Endothelial cell of umbilical vein (primary cell): Measurements from ENCODE around the gene ALDH3B2. TPM values are rescaled to one million over a fixed set of nuclear protein-coding genes. Genes with fewer than 3 reads are reported as not detected.

Source experiments
- BruUV-seq: library from RNA; stranded (reverse); fragments of 400-500 nt; replicated peaks from 2 replicates; lab custom pipeline; 2021; lab: Mats Ljungman, UMichigan
- CTCF ChIA-PET: fragments of 300-600, 350-600 bp; sonication (Branson Sonifier 250); formaldehyde crosslinking; loops from one replicate; lab custom pipeline; 2021; ENCODE audit warnings: antibody characterized with exemption, inconsistent platforms; lab: Charles Lee
- POLR2A ChIA-PET: fragments of 300-600, 350-600 bp; sonication (Branson Sonifier 250); formaldehyde crosslinking; loops from one replicate; lab custom pipeline; 2021; ENCODE audit warnings: antibody characterized with exemption, inconsistent platforms; lab: Charles Lee
- DNase-seq: peaks from one replicate; pipeline ENCODE4 v3.0.0-alpha.2; 2011; ENCODE audit warnings: low read depth, low spot score
- FAIRE-seq: peaks from 2 replicates; lab custom pipeline; 2011; peaks lifted over from hg19 to GRCh38; lab: Jason Lieb, UNC
- H2AFZ ChIP-seq: 2 replicates; pipeline ENCODE4 v1.6.0; 2012; ENCODE audit warnings: low read depth, low read length, control low read depth, inconsistent platforms
- H3K27ac ChIP-seq: 2 replicates; pipeline ENCODE4 v1.5.1; 2011; ENCODE audit warnings: low read depth, mild to moderate bottlenecking, control low read depth, low read length, moderate library complexity; ENCODE audit not compliant: insufficient read depth
- H3K27me3 ChIP-seq, 2 experiments: 2 replicates each; pipeline versions ENCODE4 v1.6.0 to v1.6.1; 2011; ENCODE audit warnings: low read length in 2 of 2, mixed read lengths in 1 of 2; ENCODE audit not compliant: control insufficient read depth in 2 of 2, insufficient read depth in 2 of 2
- H3K36me3 ChIP-seq, 2 experiments: 2 replicates in 1 of 2; 3 replicates in 1 of 2; pipeline ENCODE4 v1.5.1; 2011; ENCODE audit warnings: low read length in 2 of 2, mild to moderate bottlenecking in 1 of 2, moderate library complexity in 1 of 2; ENCODE audit not compliant: control insufficient read depth in 2 of 2, insufficient read depth in 2 of 2; ENCODE audit errors: extremely low read depth in 1 of 2
- H3K4me1 ChIP-seq: 3 replicates; pipeline ENCODE4 v1.5.1; 2011; ENCODE audit warnings: mild to moderate bottlenecking, low read length; ENCODE audit not compliant: control insufficient read depth, insufficient read depth; ENCODE audit errors: extremely low read depth
- H3K4me2 ChIP-seq: 2 replicates; pipeline ENCODE4 v1.6.1; 2011; ENCODE audit warnings: low read length, control low read depth, mixed read lengths; ENCODE audit not compliant: insufficient read depth
- H3K4me3 ChIP-seq, 3 experiments: fragments of 200-600 bp in 1 of 3; sonication (generic), shearing (Covaris generic) in 1 of 3; replicated peaks in 1 of 3; 2 replicates each; pipeline ENCODE4 v1.5.1; 2011 to 2016; ENCODE audit warnings: control low read depth in 3 of 3, low read length in 3 of 3, mild to moderate bottlenecking in 2 of 3, inconsistent platforms in 1 of 3, low read depth in 1 of 3, moderate library complexity in 1 of 3; ENCODE audit not compliant: insufficient read depth in 1 of 3
- H3K79me2 ChIP-seq: 2 replicates; pipeline ENCODE4 v1.6.0; 2012; ENCODE audit warnings: low read length, inconsistent platforms; ENCODE audit not compliant: control insufficient read depth, insufficient read depth
- H3K9ac ChIP-seq: replicated peaks from 2 replicates; pipeline ENCODE3; 2011; ENCODE audit warnings: low read length, control low read depth; ENCODE audit not compliant: insufficient read depth; ENCODE audit errors: extremely low read depth
- H3K9me1 ChIP-seq: replicated peaks from 3 replicates; pipeline ENCODE4 v1.6.0; 2011; ENCODE audit warnings: mild to moderate bottlenecking, low read length; ENCODE audit not compliant: control insufficient read depth, insufficient read depth; ENCODE audit errors: extremely low read depth
- H3K9me3 ChIP-seq: replicated peaks from 2 replicates; pipeline ENCODE4 v1.5.1; 2012; ENCODE audit warnings: low read length, inconsistent platforms; ENCODE audit not compliant: control insufficient read depth, insufficient read depth
- H4K20me1 ChIP-seq: replicated peaks from 2 replicates; pipeline ENCODE3; 2011; ENCODE audit warnings: mild to moderate bottlenecking, low read length; ENCODE audit not compliant: control insufficient read depth, insufficient read depth; ENCODE audit errors: extremely low read depth
- CTCF ChIP-seq, 2 donors: IDR thresholded peaks; 1 replicate in 1 of 2; 2 replicates in 1 of 2; pipeline ENCODE4 v1.5.1; 2011; ENCODE audit warnings: low read length in 2 of 2, mild to moderate bottlenecking in 2 of 2, moderate library complexity in 2 of 2, control low read depth in 1 of 2, inconsistent platforms in 1 of 2, low read depth in 1 of 2; ENCODE audit not compliant: insufficient read depth in 1 of 2; ENCODE audit errors: extremely low read depth in 1 of 2
- GATA2 ChIP-seq: IDR thresholded peaks from 2 replicates; pipeline ENCODE4 v1.7.0; 2011; ENCODE audit warnings: low read depth, mild to moderate bottlenecking, moderate library complexity, mixed read lengths, low read length; ENCODE audit not compliant: insufficient read length, insufficient read depth
- MAX ChIP-seq: IDR thresholded peaks from 2 replicates; pipeline ENCODE4 v1.6.1; 2011; ENCODE audit not compliant: insufficient read depth, insufficient read length
- POLR2AphosphoS5 ChIP-seq: IDR thresholded peaks from 2 replicates; pipeline ENCODE4 v1.6.1; 2012; ENCODE audit warnings: low read depth, mild to moderate bottlenecking, control low read depth, low read length, moderate library complexity; ENCODE audit not compliant: insufficient read depth
- dilution Hi-C: fragments of 300-500 bp; cut with MboI; formaldehyde crosslinking; loops from one replicate; pipeline ENCODE4 v1.15.0; 2019; ENCODE audit warnings: low sequenced_read_pairs; ENCODE audit not compliant: extremely low pct_ligation_motif_present
- intact Hi-C: fragments of 100-400 bp; cut with micrococcal nuclease; formaldehyde crosslinking; loops from one replicate; pipeline ENCODE4 v1.10.0; 2022
- polyA plus RNA-seq, 4 experiments: library from polyadenylated mRNA; depleted of rRNA in 3 of 4; stranded (reverse) in 3 of 4; unstranded in 1 of 4; fragments of >200 nt; gene quantifications; 2 replicates each; pipeline versions ENCODE4 v1.2.1 to v1.2.3, GENCODE V29; 2011 to 2012; ENCODE audit warnings: missing spikeins in 1 of 4
- total RNA-seq: library from RNA; stranded (reverse); gene quantifications from 2 replicates; pipeline ENCODE4 v1.2.3, GENCODE V29; 2021

Gene ALDH3B2
- total and polyA plus RNA-seq, 2 donors (not counting 3 experiments of a cell fraction or from before 2014, with no cell fraction given) = not detected

DNA sequence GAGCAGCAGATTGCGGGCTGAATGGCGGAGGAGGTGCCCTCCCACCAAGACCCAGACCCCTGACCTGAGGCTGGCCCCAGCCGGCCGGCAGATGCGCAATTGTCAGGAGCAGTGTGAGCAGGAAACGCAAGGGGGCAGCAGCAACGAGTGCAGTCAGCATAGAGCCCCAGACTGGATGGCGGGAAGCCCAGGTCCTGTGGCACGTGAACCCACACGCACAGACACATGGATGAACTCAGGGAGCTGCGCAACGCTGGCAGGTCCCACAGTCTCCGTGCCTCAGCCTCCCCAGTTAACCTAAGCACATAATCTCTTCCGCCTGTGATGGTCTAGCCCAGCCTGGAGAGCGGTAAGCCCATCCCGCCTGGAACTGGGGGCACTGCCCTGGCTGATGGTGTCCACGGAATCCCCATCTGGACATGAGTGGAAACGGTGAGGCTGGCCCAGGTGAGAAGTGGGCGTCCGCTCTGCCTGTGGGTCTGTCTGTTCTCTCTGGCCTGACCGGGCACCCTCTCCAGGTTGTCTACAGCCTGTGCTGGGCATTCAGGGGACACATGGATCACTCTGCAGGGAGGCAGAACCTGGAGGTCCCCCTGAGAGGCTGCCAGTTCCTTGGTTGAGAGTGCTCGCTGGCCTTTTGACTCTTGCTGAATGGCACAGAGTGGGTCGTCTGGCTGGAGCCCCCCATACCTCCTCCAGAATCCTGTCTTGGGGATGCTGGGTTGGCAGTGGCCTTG, 34.2 kb downstream of the ALDH3B2 start:
- Histone ChIP-seq H4K20me1 (no peaks in the 10 kb centered on the region), H3K4me1 (no peaks in the 10 kb centered on the region), H3K27ac (no peak overlapping the region), H3K27me3 (no peaks in the 10 kb centered on the region), H3K79me2 (no peaks in the 10 kb centered on the region), H2AFZ (no peak overlapping the region), H3K9ac (no peak overlapping the region), H3K36me3 (no peaks in the 10 kb centered on the region), H3K4me2 (no peak overlapping the region), H3K9me1 (no peaks in the 10 kb centered on the region), H3K4me3 (no peak overlapping the region), H3K9me3 (no peaks in the 10 kb centered on the region)
- DNase-seq = peak; percentile 36
- FAIRE-seq = peak; percentile 61
- ChIA-PET POLR2A (interaction anchor here (0.6 kb wide), 1 partner anchor 59 kb away, joined by 3 read pairs; no protein-coding TSS in a partner anchor), CTCF (interaction anchor here (0.7 to 2.9 kb wide), 3 partner anchors 10 to 19 kb away, joined by 4 to 13 read pairs (median 12); partner anchors contain the start of gene NUDT8)
- dilution Hi-C loops (no loop called here), intact Hi-C loops (no loop called here)
- no peak for TF ChIP-seq POLR2AphosphoS5
- no peak for TF ChIP-seq MAX
- peak; percentile 53 to 81 for TF ChIP-seq CTCF (IDR thresholded peaks at IDR 0.05; ENCODE audit: extremely low read depth in 1 of 2, insufficient read depth in 1 of 2, low read depth in 1 of 2, low read length in 2 of 2)
- TF ChIP-seq GATA2 = no peak
- no TSS peak for BruUV-seq
